IMR-90 (cell line): ENCODE data around the gene PRSS38. TPM values are rescaled to one million over a fixed set of nuclear protein-coding genes. Genes with fewer than 3 reads are reported as not detected.

ENCODE experiments used
- ATAC-seq: fragments of 200-7000 bp; cut with Tn5 transposase; 2 replicates; pipeline ENCODE4 v1.9.1; 2020; ENCODE audit warnings: low read depth, mild to moderate bottlenecking, moderate library complexity
- BruUV-seq: library from RNA; stranded (reverse); fragments of 400-500 nt; replicated peaks from 2 replicates; lab custom pipeline; 2021; lab: Mats Ljungman, UMichigan
- CTCF ChIA-PET: fragments of 300-600 bp; formaldehyde crosslinking; extraction: SDS; loops from one replicate; lab custom pipeline; 2021; ENCODE audit warnings: antibody characterized with exemption; lab: Yijun Ruan, JAX
- POLR2A ChIA-PET: fragments of 300-600 bp; sonication (Branson Sonifier 250); formaldehyde crosslinking; loops from one replicate; lab custom pipeline; 2022; ENCODE audit warnings: antibody characterized with exemption; ENCODE audit not compliant: unreplicated experiment; lab: Charles Lee
- DNase-seq: peaks from one replicate; pipeline ENCODE4 v3.0.0; 2013
- H2AFZ ChIP-seq: replicated peaks from 2 replicates; pipeline ENCODE3; 2013; ENCODE audit warnings: low read length, mild to moderate bottlenecking; ENCODE audit not compliant: poor library complexity
- H2AK5ac ChIP-seq: 2 replicates; pipeline ENCODE4 v1.6.1; 2013; ENCODE audit warnings: low read depth, low read length, inconsistent platforms
- H2AK9ac ChIP-seq: replicated peaks from 2 replicates; pipeline ENCODE3; 2013; ENCODE audit warnings: mild to moderate bottlenecking, low read depth, low read length, moderate library complexity; ENCODE audit not compliant: poor library complexity
- H2BK120ac ChIP-seq: 2 replicates; pipeline ENCODE4 v1.6.1; 2013; ENCODE audit warnings: low read depth, low read length, inconsistent platforms
- H2BK15ac ChIP-seq: 3 replicates; pipeline ENCODE4 v1.6.1; 2013; ENCODE audit warnings: low read depth, low read length, inconsistent platforms
- H2BK20ac ChIP-seq: 2 replicates; pipeline ENCODE4 v1.6.1; 2013; ENCODE audit warnings: low read depth, mild to moderate bottlenecking, inconsistent platforms, low read length, moderate library complexity
- H2BK5ac ChIP-seq: 2 replicates; pipeline ENCODE4 v1.6.1; 2013; ENCODE audit warnings: mild to moderate bottlenecking, low read depth, low read length, inconsistent platforms; ENCODE audit not compliant: poor library complexity, severe bottlenecking
- H3K14ac ChIP-seq: replicated peaks from 2 replicates; pipeline ENCODE4 v1.6.1; 2013; ENCODE audit warnings: low read depth, low read length, inconsistent platforms
- H3K18ac ChIP-seq: 2 replicates; pipeline ENCODE4 v1.6.1; 2013; ENCODE audit warnings: low read depth, low read length, control low read depth
- H3K23ac ChIP-seq: 2 replicates; pipeline ENCODE4 v1.6.1; 2013; ENCODE audit warnings: low read depth, low read length, inconsistent platforms
- H3K27ac ChIP-seq: 2 replicates; pipeline ENCODE4 v1.5.1; 2013; ENCODE audit warnings: mild to moderate bottlenecking, control low read depth, low read length; ENCODE audit not compliant: insufficient read depth
- H3K27me3 ChIP-seq: 2 replicates; pipeline ENCODE4 v1.6.1; 2013; ENCODE audit warnings: low read length; ENCODE audit not compliant: control insufficient read depth, insufficient read depth
- H3K36me3 ChIP-seq: 2 replicates; pipeline ENCODE4 v1.6.1; 2013; ENCODE audit warnings: low read length, mixed read lengths; ENCODE audit not compliant: control insufficient read depth, insufficient read depth
- H3K4ac ChIP-seq: 2 replicates; pipeline ENCODE4 v1.6.1; 2013; ENCODE audit warnings: low read depth, low read length, inconsistent platforms
- H3K4me1 ChIP-seq: 2 replicates; pipeline ENCODE4 v1.6.1; 2013; ENCODE audit warnings: low read length, mixed read lengths; ENCODE audit not compliant: control insufficient read depth, insufficient read depth
- H3K4me2 ChIP-seq: 2 replicates; pipeline ENCODE4 v1.6.1; 2013; ENCODE audit warnings: low read depth, mild to moderate bottlenecking, control low read depth, low read length, moderate library complexity
- H3K4me3 ChIP-seq: 2 replicates; pipeline ENCODE4 v1.5.1; 2013; ENCODE audit warnings: low read depth, mild to moderate bottlenecking, control low read depth, low read length, moderate library complexity; ENCODE audit not compliant: insufficient read depth
- H3K56ac ChIP-seq: 2 replicates; pipeline ENCODE4 v1.6.1; 2013; ENCODE audit warnings: low read length, inconsistent platforms; ENCODE audit not compliant: insufficient read depth; ENCODE audit errors: extremely low read depth
- H3K79me1 ChIP-seq, 2 experiments: 2 replicates each; pipeline ENCODE4 v1.6.1; 2013; ENCODE audit warnings: low read length in 2 of 2, inconsistent platforms in 1 of 2, low read depth in 1 of 2
- H3K9ac ChIP-seq: 2 replicates; pipeline ENCODE4 v1.6.1; 2013; ENCODE audit warnings: low read depth, low read length, control low read depth
- H3K9me1 ChIP-seq: 2 replicates; pipeline ENCODE4 v1.6.1; 2013; ENCODE audit warnings: low read length, inconsistent platforms; ENCODE audit not compliant: insufficient read depth
- H3K9me3 ChIP-seq: 2 replicates; pipeline ENCODE4 v1.6.1; 2013; ENCODE audit warnings: low read length; ENCODE audit not compliant: control insufficient read depth, insufficient read depth
- H4K20me1 ChIP-seq: 2 replicates; pipeline ENCODE4 v1.6.1; 2013; ENCODE audit warnings: low read length, inconsistent platforms; ENCODE audit not compliant: insufficient read depth
- H4K5ac ChIP-seq: 2 replicates; pipeline ENCODE4 v1.6.1; 2013; ENCODE audit warnings: mild to moderate bottlenecking, low read depth, low read length, control low read depth
- H4K8ac ChIP-seq, 2 experiments: 2 replicates each; pipeline ENCODE4 v1.6.1; 2013; ENCODE audit warnings: low read depth in 2 of 2, low read length in 2 of 2, control low read depth in 1 of 2, inconsistent platforms in 1 of 2
- H4K91ac ChIP-seq: 2 replicates; pipeline ENCODE4 v1.6.1; 2013; ENCODE audit warnings: low read depth, low read length, inconsistent platforms; ENCODE audit not compliant: insufficient read depth
- CEBPB ChIP-seq: IDR thresholded peaks from 2 replicates; pipeline ENCODE4 v1.6.1; 2012; ENCODE audit warnings: low read depth, low read length, improper control_type of control experiment
- FOS ChIP-seq: fragments of 150-350 bp; IDR thresholded peaks from 2 replicates; pipeline ENCODE4 v1.6.1; 2016; ENCODE audit warnings: low read depth, low read length
- MAFK ChIP-seq: IDR thresholded peaks from 2 replicates; pipeline ENCODE4 v1.6.1; 2012; ENCODE audit warnings: low read depth, low read length, improper control_type of control experiment
- MXI1 ChIP-seq: IDR thresholded peaks from 2 replicates; pipeline ENCODE4 v1.6.1; 2012; ENCODE audit warnings: low read depth, mild to moderate bottlenecking, low read length, moderate library complexity, borderline replicate concordance
- NFE2L2 ChIP-seq: fragments of 150-350 bp; IDR thresholded peaks from 2 replicates; pipeline ENCODE4 v1.6.1; 2016; ENCODE audit warnings: low read depth, mild to moderate bottlenecking, low read length
- POLR2A ChIP-seq: IDR thresholded peaks from 2 replicates; pipeline ENCODE4 v1.6.1; 2012; ENCODE audit warnings: mild to moderate bottlenecking, low read depth, low read length
- RAD21 ChIP-seq: IDR thresholded peaks from 2 replicates; pipeline ENCODE4 v1.6.1; 2012; ENCODE audit warnings: low read length, improper control_type of control experiment
- RCOR1 ChIP-seq: IDR thresholded peaks from 2 replicates; pipeline ENCODE4 v1.6.1; 2012; ENCODE audit warnings: mild to moderate bottlenecking, low read length, improper control_type of control experiment; ENCODE audit not compliant: insufficient replicate concordance
- RFX5 ChIP-seq: IDR thresholded peaks from 2 replicates; pipeline ENCODE4 v1.8.0; 2012; ENCODE audit warnings: low read depth, mild to moderate bottlenecking, low read length, moderate library complexity
- SMC3 ChIP-seq: fragments of 150-350 bp; IDR thresholded peaks from 2 replicates; pipeline ENCODE4 v1.6.1; 2016; ENCODE audit warnings: low read depth, mild to moderate bottlenecking, antibody characterized with exemption, low read length, moderate library complexity
- USF2 ChIP-seq: fragments of 150-350 bp; IDR thresholded peaks from 2 replicates; pipeline ENCODE4 v1.6.1; 2017; ENCODE audit warnings: mild to moderate bottlenecking, antibody characterized with exemption, low read length, low read depth
- WGBS, 2 experiments: methylation state at CpG; one replicate each; pipeline versions ENCODE4 v1.1.5 to v1.1.7; 2013; ENCODE audit warnings: missing lambda C conversion rate in 2 of 2; ENCODE audit not compliant: insufficient read length in 1 of 2; ENCODE audit errors: extremely low coverage in 2 of 2; 5-methylcytosine and 5-hydroxymethylcytosine counted together
- dilution Hi-C: fragments of 300-500 bp; cut with HindIII; formaldehyde crosslinking; loops from one replicate; pipeline ENCODE4 v1.14.3; 2018; ENCODE audit warnings: low sequenced_read_pairs; ENCODE audit not compliant: unreplicated experiment
- in situ Hi-C: fragments of 300-500 bp; cut with MboI; formaldehyde crosslinking; loops from 3 replicates; pipeline ENCODE4 v1.14.3; 2019; ENCODE audit warnings: low sequenced_read_pairs, inconsistent platforms, mixed read lengths
- intact Hi-C: fragments of 100-400 bp; cut with micrococcal nuclease; formaldehyde crosslinking; loops from 2 replicates; pipeline ENCODE4 v1.10.0; 2022
- polyA plus RNA-seq, 3 experiments: library from polyadenylated mRNA; depleted of rRNA; stranded (reverse); fragments of >200 nt; gene quantifications; 2 replicates each; pipeline ENCODE4 v1.2.3, GENCODE V29; 2012; ENCODE audit warnings: low replicate concordance in 1 of 3
- total RNA-seq: library from RNA; depleted of rRNA; stranded (reverse); fragments of >200 nt; gene quantifications from 2 replicates; pipeline ENCODE4 v1.2.3, GENCODE V29; 2012
- TF ChIP-seq, protein P1 (sequence below): fragments of 150-350 bp; IDR thresholded peaks from 2 replicates; pipeline ENCODE4 v1.6.1; 2016; ENCODE audit warnings: low read depth, mild to moderate bottlenecking, low read length, moderate library complexity, borderline replicate concordance

The PRSS38 gene
- total and polyA plus RNA-seq, 2 of the 4 experiments (the other 2 are of a cell fraction): not detected

- Histone ChIP-seq H3K79me1 (no peaks in the 10 kb centered on the region), H3K27me3 (peaks cover 2% of the 10 kb centered on the region; the same call in 1 of the 2 replicates), H3K27ac (no peak overlapping the region), H2AFZ (no peak overlapping the region), H2AK5ac (no peak overlapping the region), H4K8ac (no peak overlapping the region), H2BK120ac (no peak overlapping the region), H3K4me3 (no peak overlapping the region), H4K91ac (no peak overlapping the region), H2BK15ac (no peak overlapping the region), H3K23ac (no peak overlapping the region), H3K36me3 (no peaks in the 10 kb centered on the region), H3K9me3 (no peaks in the 10 kb centered on the region), H3K14ac (no peak overlapping the region), H4K5ac (no peak overlapping the region), H3K18ac (no peak overlapping the region), H3K4me2 (no peak overlapping the region), H3K4ac (no peak overlapping the region), H3K9ac (no peak overlapping the region), H2AK9ac (no peak overlapping the region), H3K56ac (no peak overlapping the region), H3K9me1 (no peaks in the 10 kb centered on the region), H2BK5ac (no peak overlapping the region), H3K4me1 (no peaks in the 10 kb centered on the region; the same call in 1 of the 2 replicates), H4K20me1 (no peaks in the 10 kb centered on the region), H2BK20ac (no peak overlapping the region)
- BruUV-seq: no TSS peak
- no peak for ATAC-seq
- POLR2A ChIA-PET: no interaction called here
- dilution Hi-C loops: no loop called here
- intact Hi-C loops: no loop called here
- in situ Hi-C loops: no loop called here
- TF ChIP-seq SMC3: no peak
- TF ChIP-seq USF2: no peak
- TF ChIP-seq POLR2A: no peak
- no peak for TF ChIP-seq MXI1
- TF ChIP-seq RFX5: no peak
- no peak for TF ChIP-seq CEBPB
- TF ChIP-seq NFE2L2: no peak
- TF ChIP-seq, protein P1, sequence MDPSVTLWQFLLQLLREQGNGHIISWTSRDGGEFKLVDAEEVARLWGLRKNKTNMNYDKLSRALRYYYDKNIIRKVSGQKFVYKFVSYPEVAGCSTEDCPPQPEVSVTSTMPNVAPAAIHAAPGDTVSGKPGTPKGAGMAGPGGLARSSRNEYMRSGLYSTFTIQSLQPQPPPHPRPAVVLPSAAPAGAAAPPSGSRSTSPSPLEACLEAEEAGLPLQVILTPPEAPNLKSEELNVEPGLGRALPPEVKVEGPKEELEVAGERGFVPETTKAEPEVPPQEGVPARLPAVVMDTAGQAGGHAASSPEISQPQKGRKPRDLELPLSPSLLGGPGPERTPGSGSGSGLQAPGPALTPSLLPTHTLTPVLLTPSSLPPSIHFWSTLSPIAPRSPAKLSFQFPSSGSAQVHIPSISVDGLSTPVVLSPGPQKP: no peak
- no peak for TF ChIP-seq FOS
- TF ChIP-seq RAD21: no peak
- no peak for TF ChIP-seq MAFK
- no peak for TF ChIP-seq RCOR1
- 87% methylated on average over 10 of the region's 15 CpGs; no CpG with 5 or more reads in 1 of the 2 experiments for WGBS, 2 experiments
- CTCF ChIA-PET: no interaction called here
- no peak for DNase-seq
These were observed 68.3 kb downstream of the PRSS38 start for GRCh38 chr1:227883641-227884301.
